Prostate gland (tissue), 2 donors: Measurements from ENCODE around the gene XPA.

Experiments
- CTCF ChIP-seq, 4 experiments: fragments of 200-600 bp in 2 of 4; fragments of 450-650 bp in 2 of 4; sonication (generic) in 2 of 4; IDR thresholded peaks; 1 replicate in 3 of 4; 2 replicates in 1 of 4; pipeline ENCODE4 v1.5.1; 2016 to 2019; ENCODE audit warnings: antibody characterized with exemption in 4 of 4, mild to moderate bottlenecking in 2 of 4, moderate library complexity in 2 of 4
- POLR2A ChIP-seq: fragments of 450-650 bp; IDR thresholded peaks from one replicate; pipeline ENCODE4 v1.6.1; 2016; ENCODE audit warnings: antibody characterized with exemption, mild to moderate bottlenecking
- POLR2AphosphoS5 ChIP-seq: sonication (generic); formaldehyde crosslinking; IDR thresholded peaks from one replicate; pipeline ENCODE4 v1.6.1; 2017; ENCODE audit warnings: antibody characterized with exemption

GRCh38 chr9:97689401-97690180 lies 7.5 kb downstream of the XPA start:
- no peak for TF ChIP-seq POLR2AphosphoS5
- no peak for TF ChIP-seq CTCF (IDR thresholded peaks at IDR 0.05)
- TF ChIP-seq POLR2A: no peak
